Esophagus muscularis mucosa (tissue), 4 donors: ENCODE measurements around the gene CLIC1.

ENCODE experiments used
- CTCF ChIP-seq, 3 experiments: fragments of 200-600 bp in 2 of 3; fragments of 450-650 bp in 1 of 3; sonication (generic) in 2 of 3; IDR thresholded peaks; one replicate each; pipeline ENCODE4 v1.5.1; 2017 to 2019; ENCODE audit warnings: antibody characterized with exemption in 3 of 3, mild to moderate bottlenecking in 2 of 3, moderate library complexity in 1 of 3
- EP300 ChIP-seq: sonication (generic); formaldehyde crosslinking; IDR thresholded peaks from one replicate; pipeline ENCODE4 v1.6.1; 2017; ENCODE audit warnings: antibody characterized with exemption
- POLR2A ChIP-seq: fragments of 450-650 bp; IDR thresholded peaks from one replicate; pipeline ENCODE4 v1.6.1; 2017; ENCODE audit warnings: antibody characterized with exemption, moderate library complexity, mild to moderate bottlenecking, low read depth
- POLR2AphosphoS5 ChIP-seq, 2 donors: sonication (generic); formaldehyde crosslinking; IDR thresholded peaks; one replicate each; pipeline ENCODE4 v1.6.1; 2017; ENCODE audit warnings: antibody characterized with exemption in 2 of 2

- no peak for TF ChIP-seq CTCF (IDR thresholded peaks at IDR 0.05)
- no peak for TF ChIP-seq EP300
- TF ChIP-seq POLR2A = no peak
- no peak for TF ChIP-seq POLR2AphosphoS5 (IDR thresholded peaks at IDR 0.05)
These were observed 42.9 kb upstream of the CLIC1 start for GRCh38 chr6:31778999-31779885.
